ENCODE measurements around the gene RAB40B.
"Not testable (repeated sequence)": the region's sequence is repeated elsewhere in the genome, so short reads cannot be mapped to it uniquely, and the experiment has no call there.

The RAB40B gene, protein sequence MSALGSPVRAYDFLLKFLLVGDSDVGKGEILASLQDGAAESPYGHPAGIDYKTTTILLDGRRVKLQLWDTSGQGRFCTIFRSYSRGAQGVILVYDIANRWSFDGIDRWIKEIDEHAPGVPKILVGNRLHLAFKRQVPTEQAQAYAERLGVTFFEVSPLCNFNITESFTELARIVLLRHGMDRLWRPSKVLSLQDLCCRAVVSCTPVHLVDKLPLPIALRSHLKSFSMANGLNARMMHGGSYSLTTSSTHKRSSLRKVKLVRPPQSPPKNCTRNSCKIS

DNA sequence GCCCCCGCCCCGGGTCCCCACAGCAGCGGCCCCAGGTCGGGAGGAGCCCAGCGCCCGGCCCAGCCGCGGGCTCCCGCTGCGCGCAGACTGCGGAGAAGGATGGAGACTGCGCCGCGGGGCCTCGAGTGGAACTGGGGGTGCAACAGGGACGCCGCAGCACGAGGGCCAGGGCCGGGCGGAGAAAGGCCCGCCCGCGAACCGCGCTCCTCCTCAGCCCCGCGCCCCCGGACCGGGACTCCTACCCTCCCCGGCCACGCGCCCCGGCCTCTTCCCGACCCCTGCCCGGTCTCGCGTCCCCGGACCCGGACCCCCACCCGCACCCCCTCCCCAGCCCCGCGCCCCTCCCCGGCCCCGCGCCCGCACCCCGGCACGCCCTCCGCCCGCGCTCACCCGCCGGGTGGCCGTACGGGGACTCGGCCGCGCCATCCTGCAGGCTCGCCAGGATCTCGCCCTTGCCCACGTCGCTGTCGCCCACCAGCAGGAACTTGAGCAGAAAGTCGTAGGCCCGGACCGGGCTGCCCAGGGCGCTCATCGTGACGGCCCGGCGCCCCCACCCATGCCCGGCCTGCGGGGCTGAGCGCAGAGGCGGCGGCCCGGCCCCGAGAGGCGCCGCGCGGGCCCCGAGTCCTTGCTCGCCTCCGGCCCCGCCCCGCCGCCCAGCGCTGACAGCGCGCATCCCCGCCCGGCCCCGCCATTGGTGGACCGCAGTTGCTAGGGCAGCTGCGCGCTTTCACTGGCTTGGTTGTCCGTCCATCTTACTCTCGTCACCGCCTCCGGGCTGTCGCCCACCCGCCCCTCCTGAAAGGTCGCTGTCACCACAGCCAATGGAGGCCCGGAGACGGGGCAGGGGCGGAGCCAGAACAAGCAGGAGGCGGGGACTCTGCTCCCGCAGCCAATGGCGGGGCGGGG is at the start of gene RAB40B:
RAB40B (minus strand) TSS at position 634 of the 909 bp plus-strand sequence; CDS start at position 532, 102 bp downstream.
- Mint-ChIP-seq H3K27ac (no peak within 1 kb of the TSS), H3K36me3 (peaks cover 8% of the 10 kb centered on the region), H3K9me3 (no peaks in the 10 kb centered on the region), H3K4me1 (peaks cover 11% of the 10 kb centered on the region), H3K27me3 (no peaks in the 10 kb centered on the region), H3K4me3 (peak within 1 kb of the TSS; percentile 87)

DNA sequence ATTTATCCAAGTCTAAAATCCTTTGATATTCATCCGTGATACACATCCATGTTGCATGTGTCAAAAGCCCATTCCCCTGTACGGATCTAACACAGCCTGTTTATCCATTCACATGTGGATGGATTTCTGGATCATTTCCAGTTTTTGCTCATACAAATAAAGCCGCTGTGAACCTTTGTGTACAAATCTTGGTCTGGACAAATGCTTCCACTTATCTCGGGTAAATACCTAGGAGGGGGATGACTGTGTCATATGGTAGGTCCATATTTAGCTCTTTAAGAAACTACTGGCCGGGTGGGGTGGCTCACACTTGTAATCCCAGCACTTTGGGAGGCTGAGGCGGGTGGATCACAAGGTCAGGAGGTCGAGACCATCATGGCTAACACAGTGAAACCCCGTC is 47.0 kb upstream of the RAB40B start:
- Mint-ChIP-seq H3K36me3 (peaks cover 13% of the 10 kb centered on the region), H3K27ac (no peak overlapping the region), H3K9me3 (no peaks in the 10 kb centered on the region), H3K27me3 (no peaks in the 10 kb centered on the region), H3K4me1 (no peaks in the 10 kb centered on the region), H3K4me3 (no peak overlapping the region)

DNA sequence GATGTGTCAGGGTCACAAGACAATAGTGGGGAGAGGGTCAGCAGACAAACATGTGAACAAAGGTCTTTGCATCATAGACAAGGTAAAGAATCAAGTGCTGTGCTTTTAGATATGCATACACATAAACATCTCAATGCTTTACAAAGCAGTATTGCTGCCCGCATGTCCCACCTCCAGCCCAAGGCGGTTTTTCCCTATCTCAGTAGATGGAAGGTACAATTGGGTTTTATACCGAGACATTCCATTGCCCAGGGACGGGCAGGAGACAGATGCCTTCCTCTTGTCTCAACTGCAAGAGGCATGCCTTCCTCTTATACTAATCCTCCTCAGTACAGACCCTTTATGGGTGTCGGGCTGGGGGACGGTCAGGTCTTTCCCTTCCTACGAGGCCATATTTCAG is 46.2 kb upstream of the RAB40B start:
- not testable (repeated sequence) for H3K4me1 Mint-ChIP-seq, H3K4me3 Mint-ChIP-seq, H3K9me3 Mint-ChIP-seq, H3K27ac Mint-ChIP-seq, H3K27me3 Mint-ChIP-seq
- H3K36me3 Mint-ChIP-seq: peaks cover 18% of the 10 kb centered on the region

DNA sequence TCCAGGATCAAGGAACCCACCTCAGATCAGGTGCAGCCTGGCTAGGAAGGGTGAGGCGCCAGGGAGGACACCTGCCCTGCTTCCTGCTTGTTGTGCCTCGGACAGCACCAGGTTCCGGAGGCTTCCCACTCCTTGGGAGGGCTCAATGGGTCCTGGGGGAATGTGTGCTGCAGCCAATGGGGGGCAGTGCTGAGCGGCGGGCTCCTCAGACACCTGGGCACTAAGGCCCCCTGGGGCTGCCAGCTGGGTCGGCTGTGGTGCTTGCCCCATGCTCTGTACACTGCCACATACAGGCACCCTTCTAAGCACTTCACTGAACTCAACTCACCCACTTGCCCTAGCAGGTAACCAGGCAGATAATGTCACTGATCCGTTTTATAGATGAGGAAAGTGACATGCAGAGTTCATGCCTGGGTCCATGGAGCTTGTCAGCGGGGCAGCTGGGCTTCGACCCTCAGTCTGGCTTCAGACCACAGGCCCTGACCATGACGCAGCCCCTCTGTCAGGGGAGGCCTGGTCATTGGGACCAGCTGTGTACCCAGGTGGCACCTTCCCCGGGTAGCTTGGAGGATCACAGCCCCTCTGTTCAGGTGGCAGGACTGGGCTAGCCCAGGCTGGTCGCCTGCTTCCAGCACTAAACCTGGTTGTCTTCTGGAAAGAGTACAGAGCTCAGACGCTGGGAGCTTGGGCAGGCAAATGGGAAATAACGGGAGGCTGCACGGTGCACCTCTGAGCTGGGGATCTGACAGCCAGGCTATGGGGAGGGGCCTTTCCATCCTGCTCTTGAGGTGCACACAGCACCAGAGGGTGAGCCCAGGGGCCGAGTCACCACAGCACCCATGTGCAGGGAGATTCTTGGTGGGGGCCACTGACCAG is 45.1 kb upstream of the RAB40B start:
- no peaks in the 10 kb centered on the region for H3K27me3 Mint-ChIP-seq
- peaks cover 18% of the 10 kb centered on the region for H3K36me3 Mint-ChIP-seq
- no peaks in the 10 kb centered on the region for H3K9me3 Mint-ChIP-seq
- H3K4me3 Mint-ChIP-seq: no peak overlapping the region
- no peak overlapping the region for H3K27ac Mint-ChIP-seq
- no peaks in the 10 kb centered on the region for H3K4me1 Mint-ChIP-seq

DNA sequence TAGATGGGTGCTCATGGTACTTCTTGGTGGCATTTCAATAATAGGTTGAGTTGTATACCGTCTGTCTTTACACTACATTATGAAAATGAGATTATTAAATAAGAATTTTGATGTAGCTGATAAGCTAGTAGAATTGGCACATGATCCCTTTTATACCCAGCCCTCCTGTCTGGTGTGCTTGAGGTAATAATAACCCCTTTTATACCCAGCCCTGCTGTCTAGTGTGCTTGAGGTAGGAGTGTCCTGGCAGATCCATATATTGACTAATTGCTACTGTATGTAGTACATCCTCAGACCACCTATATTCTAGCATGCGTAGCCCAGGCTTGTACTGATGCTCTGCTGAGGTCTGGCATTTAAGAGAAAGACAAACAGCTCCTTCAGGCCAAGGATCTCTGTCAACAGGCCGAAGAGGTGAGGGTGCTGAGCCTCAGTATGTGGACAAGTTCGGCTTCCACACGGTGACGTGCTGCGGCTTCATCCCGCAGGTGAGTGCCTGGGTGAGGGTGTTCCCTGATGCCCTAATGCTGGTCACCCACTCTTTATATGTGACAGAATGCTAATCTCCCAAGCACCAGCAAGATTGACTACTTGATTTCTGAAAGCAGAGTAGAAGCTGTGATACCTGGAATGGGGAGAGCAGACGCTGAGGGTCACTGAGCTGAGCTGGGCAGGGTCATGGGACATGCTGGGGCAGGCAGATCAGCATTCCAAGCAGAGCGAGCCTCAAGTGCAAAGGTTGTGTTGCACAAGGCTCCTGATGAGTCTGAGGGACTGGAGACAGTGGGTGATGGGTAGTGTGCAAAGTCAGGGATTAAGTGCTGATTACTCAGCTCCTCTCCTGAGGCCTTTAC is 42.6 kb upstream of the RAB40B start:
- Mint-ChIP-seq H3K27ac (no peak overlapping the region), H3K36me3 (peaks cover 18% of the 10 kb centered on the region)

DNA sequence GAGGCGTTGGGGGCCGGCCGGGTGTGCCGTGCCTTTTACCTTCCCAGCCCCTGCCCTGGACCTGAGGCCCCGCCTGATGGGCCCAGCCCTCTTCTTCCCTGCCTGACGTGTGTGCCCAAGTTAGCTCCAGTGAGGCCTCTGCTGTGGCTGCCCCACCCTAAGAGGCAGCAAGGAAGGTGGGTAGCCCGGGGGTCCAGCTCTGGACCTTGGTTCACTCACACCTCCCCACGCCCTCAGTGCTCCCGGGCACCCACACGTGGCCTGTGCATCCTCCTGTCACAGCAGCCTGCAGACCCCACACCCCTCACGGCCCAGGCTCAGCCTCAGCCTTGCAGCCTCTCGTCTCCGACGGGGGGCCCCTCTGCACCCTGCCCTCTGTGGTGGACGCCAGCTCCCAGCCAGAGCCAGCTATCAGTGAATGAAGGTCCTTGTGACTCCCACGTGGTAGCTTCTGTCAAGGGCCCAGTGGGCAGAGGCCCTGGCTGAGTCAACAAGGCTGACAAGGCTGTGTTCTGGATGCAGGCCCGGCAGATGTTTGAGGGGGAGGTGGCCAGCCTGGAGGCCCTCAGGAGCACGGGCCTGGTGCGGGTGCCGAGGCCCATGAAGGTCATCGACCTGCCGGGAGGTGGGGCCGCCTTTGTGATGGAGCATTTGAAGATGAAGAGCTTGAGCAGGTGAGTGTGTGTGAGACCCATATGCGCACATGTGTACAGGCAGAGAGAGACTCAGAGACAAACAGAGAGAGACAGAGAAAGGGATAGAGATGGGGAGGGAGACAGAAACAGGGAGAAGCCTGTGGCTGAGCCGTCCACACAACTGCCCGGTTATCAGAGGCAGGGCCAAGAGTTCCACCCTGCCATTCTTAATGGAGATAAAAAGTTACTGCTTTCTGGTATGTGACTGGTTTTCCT is 39.7 kb upstream of the RAB40B start:
- Mint-ChIP-seq H3K4me1 (peaks cover 8% of the 10 kb centered on the region), H3K27me3 (no peaks in the 10 kb centered on the region), H3K27ac (no peak overlapping the region), H3K9me3 (no peaks in the 10 kb centered on the region), H3K4me3 (no peak overlapping the region), H3K36me3 (peaks cover 20% of the 10 kb centered on the region)

More for the DNA sequence above, 42.6 kb upstream of the RAB40B start:
- Mint-ChIP-seq H3K4me1 (peaks cover 2% of the 10 kb centered on the region), H3K4me3 (no peak overlapping the region), H3K27me3 (no peaks in the 10 kb centered on the region), H3K9me3 (no peaks in the 10 kb centered on the region)

DNA sequence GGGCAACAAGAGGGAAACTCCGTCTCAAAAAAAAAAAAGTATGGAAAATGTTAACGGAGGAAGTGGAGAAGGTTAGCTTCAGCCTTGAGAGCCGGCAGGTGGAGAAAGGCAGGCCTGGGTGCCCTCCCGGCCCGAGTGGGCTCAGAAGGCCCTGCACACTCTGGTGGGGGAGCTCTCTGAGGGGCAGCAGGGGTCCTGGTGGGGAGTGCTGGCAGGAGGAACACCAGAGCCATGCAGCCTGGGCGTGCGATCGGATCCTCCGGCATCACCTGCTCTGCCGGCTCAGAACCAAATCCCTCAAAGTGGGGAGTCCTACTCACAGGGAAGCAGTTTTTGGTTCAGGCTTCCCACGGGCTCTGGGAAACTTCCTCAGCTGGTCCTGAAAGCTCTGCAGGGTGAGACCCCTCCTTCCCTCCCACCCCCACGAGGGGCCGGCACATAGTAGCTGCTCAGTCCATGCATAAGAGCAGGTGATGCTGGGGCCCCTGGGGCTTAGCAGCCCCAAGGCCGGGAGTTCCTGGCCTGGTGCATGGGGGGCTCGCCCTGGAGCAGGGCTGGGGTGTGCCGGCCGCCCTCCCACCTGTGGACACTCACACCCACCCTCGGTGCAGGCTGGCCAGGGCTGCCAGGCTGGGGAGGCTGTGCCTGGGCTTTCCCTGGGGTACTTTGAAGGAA is 38.1 kb upstream of the RAB40B start:
- H3K9me3 Mint-ChIP-seq: no peaks in the 10 kb centered on the region
- H3K27ac Mint-ChIP-seq: no peak overlapping the region
- H3K4me3 Mint-ChIP-seq: peak overlapping the region; percentile 69
- H3K4me1 Mint-ChIP-seq: peaks cover 11% of the 10 kb centered on the region
- H3K27me3 Mint-ChIP-seq: no peaks in the 10 kb centered on the region
- peaks cover 19% of the 10 kb centered on the region for H3K36me3 Mint-ChIP-seq

DNA sequence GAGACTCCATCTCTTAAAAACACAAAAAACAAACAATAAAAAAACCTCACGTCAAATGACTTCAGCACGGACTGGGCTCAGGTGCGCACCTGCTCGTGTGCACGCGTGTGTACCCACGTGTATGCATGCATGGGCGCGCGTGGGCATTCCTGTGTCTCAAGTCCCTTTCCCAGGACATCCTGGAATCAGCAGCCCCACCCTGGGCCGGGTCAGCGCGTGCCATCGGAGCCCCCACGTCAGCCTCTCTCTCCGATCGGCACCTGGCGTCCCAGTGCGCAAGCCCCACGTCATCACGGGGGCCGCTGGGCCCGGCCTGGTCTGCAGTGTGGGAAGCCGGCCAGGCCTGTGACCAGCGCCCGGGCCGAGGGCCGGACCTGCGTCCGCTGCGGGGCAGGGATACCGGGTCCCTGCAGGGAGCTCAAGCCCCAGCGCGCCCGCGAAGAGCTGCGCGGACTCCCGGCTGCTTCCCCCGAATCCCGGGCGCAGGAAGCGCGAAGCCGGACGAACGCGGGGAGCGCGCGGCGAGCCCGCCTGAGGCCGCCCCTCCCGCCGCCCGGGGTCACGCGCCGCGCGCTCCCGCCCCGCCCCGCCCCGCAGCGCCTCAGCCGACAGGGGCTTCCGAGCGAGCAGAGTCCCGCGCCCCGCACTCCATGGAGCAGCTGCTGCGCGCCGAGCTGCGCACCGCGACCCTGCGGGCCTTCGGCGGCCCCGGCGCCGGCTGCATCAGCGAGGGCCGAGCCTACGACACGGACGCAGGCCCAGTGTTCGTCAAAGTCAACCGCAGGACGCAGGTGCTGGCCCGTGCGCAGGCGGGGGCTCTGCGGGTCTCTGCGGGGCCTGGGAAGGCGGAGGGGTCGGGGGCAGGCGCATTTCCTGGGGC is 36.7 kb upstream of the RAB40B start, which contains the start of gene FN3K:
FN3K (plus strand) TSS at position 629 of the 880 bp plus-strand sequence; CDS start at position 651, 22 bp downstream.
- H3K27me3 Mint-ChIP-seq: no peaks in the 10 kb centered on the region
- H3K4me1 Mint-ChIP-seq: peaks cover 11% of the 10 kb centered on the region
- H3K27ac Mint-ChIP-seq: no peak within 1 kb of the TSS
- peaks cover 7% of the 10 kb centered on the region for H3K36me3 Mint-ChIP-seq
- H3K4me3 Mint-ChIP-seq: peak within 1 kb of the TSS; percentile 69
- H3K9me3 Mint-ChIP-seq: no peaks in the 10 kb centered on the region

DNA sequence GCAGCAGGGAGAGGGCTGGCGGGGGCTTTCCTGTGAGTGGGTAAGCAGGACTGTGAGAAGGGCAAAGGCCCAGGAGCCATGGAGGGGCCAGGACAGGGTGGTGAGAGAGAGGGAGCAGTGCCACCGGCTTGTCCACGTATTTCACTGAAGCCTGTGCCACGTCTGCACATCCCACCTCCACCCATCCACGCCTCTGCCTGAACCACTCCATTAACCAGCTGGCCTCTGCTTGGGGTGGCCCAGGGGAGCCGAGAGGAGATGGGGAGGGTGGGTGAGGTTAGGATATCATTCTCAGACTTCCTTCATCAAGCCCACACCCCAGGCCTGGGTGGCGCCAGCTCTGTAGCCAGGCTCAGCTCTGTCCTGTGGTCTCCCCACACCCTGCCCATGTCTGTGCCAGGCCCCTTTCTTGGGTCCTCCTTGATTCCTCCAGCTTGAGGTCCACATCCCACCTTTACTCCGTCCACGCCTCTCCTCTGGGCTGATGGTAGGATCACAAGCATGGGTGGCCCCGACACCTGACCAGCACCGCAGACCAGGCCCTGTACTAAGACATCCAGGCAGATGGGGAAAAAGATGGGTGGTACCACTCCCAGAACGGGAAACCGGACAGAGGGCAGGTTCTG is 33.7 kb upstream of the RAB40B start:
- Mint-ChIP-seq H3K36me3 (peaks cover 11% of the 10 kb centered on the region), H3K4me1 (peaks cover 11% of the 10 kb centered on the region), H3K27me3 (no peaks in the 10 kb centered on the region), H3K4me3 (no peak overlapping the region), H3K9me3 (no peaks in the 10 kb centered on the region), H3K27ac (no peak overlapping the region)

DNA sequence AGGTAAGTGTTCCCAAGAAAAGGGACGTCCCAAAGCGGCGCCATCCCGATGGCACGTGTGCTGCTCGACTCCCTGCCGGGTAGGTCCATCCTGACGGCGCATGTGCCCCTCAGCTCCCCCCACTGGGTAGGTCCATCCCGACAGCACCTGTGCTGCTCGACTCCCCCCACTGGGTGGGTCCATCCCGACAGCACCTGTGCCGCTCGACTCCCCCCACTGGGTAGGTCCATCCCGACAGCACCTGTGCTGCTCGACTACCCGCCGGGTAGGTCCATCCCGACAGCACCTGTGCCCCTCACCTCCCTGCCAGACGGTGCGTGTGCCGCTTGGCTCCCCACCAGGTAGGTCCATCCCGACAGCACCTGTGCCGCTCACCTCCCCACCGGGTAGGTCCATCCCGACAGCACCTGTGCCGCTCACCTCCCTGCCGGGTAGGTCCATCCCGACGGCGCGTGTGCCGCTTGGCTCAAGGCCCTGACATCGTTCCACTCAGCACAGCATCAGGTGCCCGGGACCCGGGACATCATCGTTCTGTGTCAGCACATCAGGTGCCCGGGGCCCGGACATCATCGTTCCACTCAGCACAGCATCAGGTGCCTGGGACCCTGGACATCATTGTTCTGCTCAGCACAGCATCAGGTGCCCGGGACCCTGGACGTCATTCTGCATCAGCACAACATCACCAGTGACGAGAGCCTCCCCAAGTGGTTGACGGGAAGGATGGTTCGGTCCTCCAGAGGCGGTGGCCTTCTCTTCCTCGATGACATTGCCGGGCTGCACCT is 31.2 kb upstream of the RAB40B start:
- Mint-ChIP-seq H3K4me3 (no peak overlapping the region), H3K27me3 (no peaks in the 10 kb centered on the region), H3K27ac (no peak overlapping the region), H3K9me3 (no peaks in the 10 kb centered on the region), H3K4me1 (peaks cover 6% of the 10 kb centered on the region), H3K36me3 (peaks cover 11% of the 10 kb centered on the region)

DNA sequence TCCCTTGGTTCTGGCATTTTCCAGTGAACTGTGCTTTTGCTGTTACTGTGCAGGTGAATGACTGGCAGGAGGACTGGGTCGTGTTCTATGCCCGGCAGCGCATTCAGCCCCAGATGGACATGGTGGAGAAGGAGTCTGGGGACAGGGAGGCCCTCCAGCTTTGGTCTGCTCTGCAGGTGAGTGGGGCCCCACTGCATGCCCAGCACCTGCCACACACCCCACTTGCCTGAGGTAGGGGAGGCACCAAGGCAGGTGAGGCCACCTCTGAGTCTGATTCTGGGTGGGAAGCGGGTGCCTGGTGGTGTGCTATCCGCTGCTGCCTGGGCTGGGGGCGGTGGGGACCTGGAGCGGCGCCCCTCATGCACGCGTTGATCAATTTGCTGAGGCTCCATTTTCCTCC is 27.9 kb upstream of the RAB40B start:
- no peaks in the 10 kb centered on the region for H3K4me1 Mint-ChIP-seq
- no peak overlapping the region for H3K4me3 Mint-ChIP-seq
- H3K36me3 Mint-ChIP-seq: peaks cover 12% of the 10 kb centered on the region
- no peak overlapping the region for H3K27ac Mint-ChIP-seq
- H3K9me3 Mint-ChIP-seq: no peaks in the 10 kb centered on the region
- no peaks in the 10 kb centered on the region for H3K27me3 Mint-ChIP-seq

Measured in activated naive CD4-positive, alpha-beta T cell treated with anti-CD3 and anti-CD28 coated beads, Interleukin-2, amount 50 U/mL, for 24 hours (primary cell).